Suppressor macrophage (primary cell): ENCODE measurements around the gene HPS4.
A peak's percentile ranks its signal among the peaks of the same experiment; 100 is the strongest.
"Not testable (repeated sequence)": the region's sequence is repeated elsewhere in the genome, so short reads cannot be mapped to it uniquely, and the experiment has no call there.

Source experiments
- DNase-seq, 4 experiments: peaks; one replicate each; pipeline ENCODE4 v3.0.0-alpha.2; 2020 to 2022

The HPS4 gene

DNA sequence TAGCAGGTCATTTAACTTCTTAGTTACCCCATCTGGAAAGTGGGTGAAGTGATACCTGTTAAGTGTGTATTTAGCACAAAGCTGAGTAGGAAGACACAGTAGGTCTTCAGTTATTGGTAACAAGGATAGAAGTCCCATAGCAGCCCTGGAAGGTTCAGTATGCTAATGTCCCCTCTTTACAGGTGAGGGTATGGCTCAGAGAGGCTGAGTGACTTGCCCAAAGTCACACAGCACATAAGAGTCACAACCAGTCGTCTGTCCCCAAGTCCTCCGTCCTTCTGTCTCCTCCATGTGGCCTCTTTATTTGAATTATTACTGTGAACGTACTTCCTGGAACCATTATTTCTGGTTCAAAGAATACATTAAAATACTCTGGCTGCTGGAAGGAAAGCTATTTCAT lies 44.0 kb downstream of the HPS4 start:
- no peak for DNase-seq

DNA sequence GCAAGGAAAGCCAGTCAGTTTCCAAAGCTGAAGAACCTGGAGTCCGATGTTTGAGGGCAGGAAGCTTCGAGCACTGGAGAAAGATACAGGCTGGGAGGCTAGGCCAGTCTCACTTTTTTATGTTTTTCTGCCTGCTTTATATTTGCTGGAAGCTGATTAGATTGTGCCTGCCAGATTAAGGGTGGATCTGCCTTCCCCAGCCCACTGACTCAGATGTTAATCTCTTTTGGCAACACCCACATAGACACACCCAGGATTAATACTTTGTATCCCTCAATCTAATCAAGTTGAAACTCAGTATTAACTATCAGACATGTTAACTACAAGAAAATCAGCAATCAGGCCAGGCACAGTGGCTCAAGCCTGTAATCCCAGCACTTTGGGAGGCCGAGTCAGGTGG lies 44.8 kb downstream of the HPS4 start:
- not testable (repeated sequence) for DNase-seq

DNA sequence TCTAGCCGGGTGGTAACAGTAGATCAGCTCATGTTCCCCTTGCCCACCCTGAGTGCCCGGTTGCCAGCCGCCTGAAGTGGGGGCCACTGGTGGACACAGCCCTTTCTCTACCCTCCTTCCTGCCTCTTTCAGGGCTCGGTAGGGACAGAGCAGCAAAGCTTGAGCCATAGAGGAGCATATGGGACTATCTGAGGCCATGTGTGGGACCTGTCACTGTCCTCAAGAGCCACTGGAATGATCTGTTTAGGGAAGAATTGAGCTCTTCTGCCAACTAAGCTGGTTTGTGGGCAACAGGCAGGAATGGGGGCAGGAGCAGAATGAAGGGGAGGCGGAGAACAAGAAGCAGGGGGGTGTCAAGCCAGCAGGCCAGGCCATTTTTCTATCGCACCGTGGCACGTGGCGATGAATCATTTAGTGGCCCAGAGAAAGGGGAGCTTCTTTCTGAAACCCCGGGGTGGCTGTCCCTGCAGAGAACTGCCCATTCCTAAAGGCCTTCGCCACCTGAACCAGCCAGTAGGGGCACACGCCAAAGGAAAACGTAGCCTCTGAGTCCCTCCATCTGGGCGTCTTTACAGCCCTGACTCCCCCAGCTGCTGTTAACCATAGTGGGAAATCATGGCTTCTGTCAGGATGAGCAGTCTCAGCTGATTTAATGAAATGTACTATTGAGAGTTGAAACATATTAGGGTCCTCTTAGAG lies 45.7 kb downstream of the HPS4 start:
- DNase-seq: no peak

DNA sequence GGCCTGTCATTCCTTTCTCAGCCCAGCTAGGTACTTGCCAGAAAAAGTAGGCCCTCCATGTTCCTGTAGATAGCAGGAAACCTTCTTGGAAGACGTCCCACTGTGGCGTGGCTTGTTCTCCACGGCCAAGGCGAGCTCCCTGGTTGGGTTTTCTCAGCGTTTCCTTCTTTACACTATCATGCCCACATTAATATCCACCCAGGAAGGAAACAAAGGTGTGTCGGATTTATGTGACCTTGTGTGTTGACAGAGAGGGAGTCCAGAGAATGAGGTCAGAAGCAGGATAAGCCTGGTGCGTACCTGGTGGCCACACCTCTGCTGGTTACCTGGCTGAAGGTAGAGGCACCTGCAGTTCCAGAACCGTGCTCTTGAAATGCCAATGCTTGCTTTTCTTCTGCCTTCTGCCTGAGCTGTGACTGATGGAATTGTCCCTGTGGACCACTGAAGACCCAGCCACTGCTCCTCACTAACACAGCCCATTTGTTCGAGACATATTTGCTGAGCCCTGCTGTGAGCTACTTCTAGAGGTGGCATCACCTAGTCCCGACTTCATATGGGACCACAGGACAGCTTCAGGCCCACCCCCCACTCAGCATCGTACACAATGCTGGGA lies 46.6 kb downstream of the HPS4 start:
- DNase-seq: no peak

DNA sequence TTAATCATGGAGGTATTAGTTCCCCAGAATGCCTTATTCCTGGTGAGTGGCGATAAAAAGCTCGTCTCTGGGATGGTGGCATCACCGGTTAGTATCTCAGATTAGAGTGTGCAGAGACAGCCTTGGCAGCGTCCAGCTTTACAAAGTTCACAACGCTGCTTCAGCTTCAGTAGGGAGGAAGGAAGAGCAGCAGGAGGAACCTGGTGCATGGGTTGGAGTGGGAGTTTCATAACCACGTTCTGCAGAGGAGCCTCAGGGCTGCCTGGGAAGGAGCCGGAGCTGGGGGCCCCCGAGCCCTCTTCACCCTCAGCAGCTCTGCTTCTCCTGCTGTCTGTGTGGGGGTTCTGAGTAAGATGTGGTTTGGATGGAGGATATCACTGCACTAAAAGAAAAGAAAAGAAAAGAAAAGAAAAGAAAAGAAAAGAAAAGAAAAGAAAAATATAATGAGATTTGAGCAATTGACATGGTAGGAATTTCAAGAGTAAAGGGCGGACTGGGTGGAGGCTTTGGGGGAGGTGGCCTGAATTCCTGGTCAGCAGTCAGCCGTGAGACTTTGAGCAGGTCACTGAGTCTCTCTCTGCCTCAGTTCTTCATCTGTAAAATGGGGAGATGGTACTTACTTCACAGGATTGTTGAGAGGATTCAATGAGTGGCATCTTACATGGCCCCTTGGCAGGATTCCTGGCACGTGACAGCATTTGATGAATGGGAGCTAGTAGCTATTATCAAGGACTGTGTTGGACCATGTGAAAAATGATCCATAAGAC lies 48.1 kb downstream of the HPS4 start:
- DNase-seq: peak; percentile 39 to 77 (median 68)

DNA sequence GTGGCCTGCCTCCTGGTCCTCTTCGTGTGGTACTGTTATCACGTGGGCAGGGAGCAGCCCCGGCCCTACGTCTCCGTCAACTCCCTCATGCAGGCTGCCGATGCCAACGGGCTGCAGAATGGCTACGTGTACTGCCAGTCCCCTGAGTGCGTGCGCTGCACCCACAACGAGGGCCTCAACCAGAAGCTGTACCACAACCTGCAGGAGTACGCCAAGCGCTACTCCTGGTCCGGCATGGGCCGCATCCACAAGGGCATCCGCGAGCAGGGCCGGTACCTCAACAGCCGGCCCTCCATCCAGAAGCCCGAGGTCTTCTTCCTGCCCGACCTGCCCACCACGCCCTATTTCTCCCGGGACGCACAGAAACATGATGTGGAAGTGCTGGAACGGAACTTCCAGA lies 49.8 kb downstream of the HPS4 start:
- no peak for DNase-seq

DNA sequence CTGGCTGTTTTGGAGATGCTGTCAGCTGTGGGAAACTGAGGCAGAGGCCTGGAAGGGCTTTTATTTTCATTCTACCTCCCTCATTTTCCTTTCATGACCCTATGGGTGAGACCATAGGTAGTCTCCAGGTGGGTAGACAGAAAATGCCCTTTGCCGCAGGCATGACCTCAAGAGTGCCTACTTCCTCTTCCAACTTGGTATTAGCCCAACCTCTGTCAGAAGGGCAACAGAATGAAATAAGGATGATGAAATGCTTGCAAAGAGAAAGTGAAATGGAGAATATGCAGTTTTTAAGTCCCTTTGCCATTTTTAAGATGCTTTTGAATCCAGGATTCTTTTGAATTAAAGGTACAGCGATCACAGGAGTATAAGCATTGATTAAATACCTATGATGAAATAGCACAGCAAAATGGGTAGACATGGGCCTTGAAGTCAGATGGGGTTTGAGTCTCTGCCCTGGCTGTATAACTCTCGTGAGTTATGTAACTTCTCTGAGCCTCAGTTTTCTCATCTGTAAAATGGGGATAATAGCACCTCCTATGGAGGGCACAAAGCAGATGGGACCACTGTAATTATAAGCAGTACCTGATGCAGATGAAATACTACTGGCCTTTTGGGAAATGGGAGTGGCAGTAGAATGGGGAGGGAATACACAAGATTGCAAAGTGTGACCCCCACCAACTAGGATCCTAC lies 50.8 kb downstream of the HPS4 start:
- DNase-seq: peak; percentile 48 to 84 (median 76)

DNA sequence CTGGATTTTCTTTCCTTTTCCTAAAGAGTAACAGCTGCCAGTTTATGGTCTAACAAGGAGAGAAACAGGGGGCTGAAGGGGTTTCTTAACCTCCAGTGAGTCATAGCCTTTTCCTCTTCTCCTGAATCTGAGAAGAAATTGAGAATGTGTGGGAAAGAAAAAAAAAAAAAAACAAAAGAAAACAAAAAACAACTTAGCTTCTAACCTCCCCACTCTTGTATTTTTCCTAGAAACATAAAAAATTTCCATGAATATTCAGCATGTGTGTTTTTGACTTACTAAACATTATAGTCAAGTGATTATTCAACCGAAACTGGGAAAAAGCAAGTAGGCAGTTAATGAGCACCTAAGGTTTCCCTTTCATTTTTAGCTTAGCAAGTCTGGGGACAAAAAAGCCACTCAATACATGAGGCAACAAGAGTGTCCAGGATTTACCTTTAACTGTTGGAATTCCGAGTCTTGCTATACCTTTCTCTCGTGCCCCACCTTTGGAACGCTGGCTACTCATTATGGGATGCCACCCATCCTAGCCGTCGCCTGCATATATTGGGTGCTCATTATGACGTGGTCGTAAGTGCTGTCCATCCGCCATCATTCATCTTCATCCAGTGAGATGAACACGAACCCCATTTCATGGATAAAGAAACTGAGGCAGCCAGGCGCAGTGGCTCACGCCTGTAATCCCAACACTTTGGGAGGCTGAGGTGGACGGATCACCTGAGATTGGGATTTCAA lies 52.2 kb downstream of the HPS4 start:
- peak in 2 of 4 experiments; percentile 14 to 16 for DNase-seq

DNA sequence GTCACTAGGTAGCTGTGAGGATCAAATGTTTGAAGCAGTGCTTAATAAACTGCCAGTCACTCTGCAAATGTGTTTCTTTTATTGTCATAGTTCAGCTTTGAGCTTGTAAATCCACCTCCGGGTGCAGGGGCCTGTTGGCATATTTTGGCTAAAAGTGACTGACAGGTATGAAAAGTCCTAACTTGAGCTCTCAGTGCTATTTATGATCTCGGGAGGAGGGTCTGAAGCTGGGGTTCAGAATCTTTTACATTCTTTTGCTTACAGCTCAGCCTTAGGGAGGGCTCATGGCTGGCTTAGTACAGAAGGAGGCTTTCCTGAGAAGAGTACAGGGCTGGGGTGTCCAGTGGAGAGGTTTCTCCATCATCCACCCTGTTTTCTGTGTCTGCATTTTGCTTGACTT lies 53.0 kb downstream of the HPS4 start:
- DNase-seq: no peak

DNA sequence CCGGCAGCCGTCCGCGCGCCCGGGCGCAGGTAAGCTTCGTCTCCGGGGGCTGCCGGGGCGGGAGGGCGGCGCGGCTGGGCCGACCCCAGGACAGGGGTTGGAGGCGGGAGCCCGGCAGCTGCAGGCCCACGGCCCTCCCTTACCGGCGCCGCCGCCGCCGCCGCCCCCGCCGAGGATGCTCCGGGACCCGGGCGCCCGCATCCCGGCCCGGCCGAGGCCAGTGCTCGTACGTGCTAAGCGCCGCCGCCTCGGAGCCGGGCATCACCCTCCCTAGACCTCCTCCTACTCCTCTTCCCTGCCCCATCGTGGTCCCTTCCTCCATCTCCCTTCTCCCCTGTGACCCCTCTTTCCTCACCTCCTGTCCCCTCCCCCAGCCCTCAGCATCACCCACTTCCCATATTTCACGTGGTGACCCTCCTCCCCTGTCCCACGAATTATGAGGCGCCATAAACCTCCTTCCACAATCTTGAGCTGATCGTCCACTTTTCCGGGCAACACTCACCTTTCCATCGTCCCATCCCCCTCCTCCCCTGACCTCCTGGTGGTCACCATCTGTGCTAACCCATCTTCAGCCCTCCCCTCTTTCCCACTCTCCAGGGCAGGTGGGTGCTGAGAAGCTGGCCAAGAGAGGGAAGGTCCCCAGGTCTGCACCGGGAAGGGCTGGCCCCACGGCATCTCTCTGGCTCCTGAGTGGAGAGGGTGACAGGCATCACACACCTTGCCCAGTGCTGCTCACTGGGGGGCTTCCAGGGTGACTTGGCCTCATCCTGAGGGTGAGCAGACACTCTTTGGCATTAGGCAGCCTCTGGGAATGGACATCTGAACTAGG lies 53.9 kb downstream of the HPS4 start:
- peak in 1 of 4 experiments; percentile 27 for DNase-seq

DNA sequence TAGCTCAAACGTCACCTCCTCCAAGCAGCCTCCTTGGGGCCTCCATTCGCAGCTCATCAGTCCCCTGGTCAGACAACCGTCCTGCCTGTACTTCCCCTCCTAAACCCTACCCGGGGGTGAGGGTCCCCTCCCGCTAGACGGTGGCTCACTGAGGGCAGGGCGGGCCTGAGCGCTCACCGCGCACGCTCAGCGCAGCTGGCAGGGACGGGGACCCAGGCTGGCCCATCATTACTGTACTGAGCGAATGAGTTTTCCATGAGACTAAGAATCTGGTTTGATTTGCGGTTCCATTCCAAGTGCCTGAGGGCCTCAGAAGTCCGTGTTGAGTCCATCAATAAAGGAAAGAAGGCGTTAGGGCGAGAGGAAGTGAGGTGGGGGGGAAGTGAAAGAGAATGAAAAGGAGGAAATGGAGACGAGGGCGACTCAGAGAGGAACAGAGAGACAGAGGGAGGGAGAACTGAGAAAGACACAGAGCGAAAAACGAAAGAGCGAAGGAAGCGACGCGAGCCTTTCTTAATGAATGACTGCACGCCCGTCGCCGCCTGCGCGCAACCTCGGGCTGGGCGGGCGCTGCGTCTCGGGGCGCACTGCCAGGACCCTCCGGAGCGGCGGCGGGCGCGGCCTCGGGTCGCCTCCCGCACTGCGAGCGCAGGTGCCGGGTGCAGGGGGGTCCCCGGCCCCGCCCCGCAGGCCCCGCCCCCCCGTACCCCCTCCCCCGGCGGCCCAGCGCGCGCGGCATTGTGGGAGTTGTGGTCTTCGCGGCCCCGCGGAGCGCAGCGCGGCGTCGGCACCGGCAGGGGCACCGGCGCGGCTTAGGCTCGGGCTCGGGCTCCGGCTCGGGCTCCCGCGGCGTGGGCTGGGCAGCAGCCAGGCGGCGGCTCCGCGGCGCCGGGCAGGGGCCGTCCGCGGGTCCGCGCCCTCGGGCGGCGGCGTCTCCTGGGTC lies 54.8 kb downstream of the HPS4 start, which contains the start of gene ASPHD2:
Gene ASPHD2, plus strand, starts transcription at position 746 of the 943 bp plus-strand sequence. CDS start 4,356 bp downstream, outside the sequence.
- peak; percentile 67 to 84 (median 80) for DNase-seq

DNA sequence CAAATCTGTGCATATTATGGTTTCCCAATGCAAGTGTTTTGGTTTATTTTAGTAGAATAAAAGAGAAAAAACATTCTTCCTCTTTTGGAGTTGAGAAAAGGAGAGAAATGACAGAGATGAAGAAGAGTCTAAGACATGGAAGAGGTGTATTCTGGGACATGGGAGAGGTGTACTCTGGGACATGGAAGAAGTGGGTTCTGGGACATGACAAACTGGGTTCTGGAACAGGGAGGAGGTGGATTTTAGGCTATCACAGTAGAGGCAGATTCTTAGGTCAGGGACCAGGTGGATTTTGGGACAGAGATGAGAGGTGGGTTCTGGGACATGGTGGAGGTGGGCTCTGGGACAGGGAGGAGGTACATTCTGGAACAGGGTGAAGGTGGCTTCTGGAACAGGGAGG lies 56.7 kb downstream of the HPS4 start:
- DNase-seq: no peak

DNA sequence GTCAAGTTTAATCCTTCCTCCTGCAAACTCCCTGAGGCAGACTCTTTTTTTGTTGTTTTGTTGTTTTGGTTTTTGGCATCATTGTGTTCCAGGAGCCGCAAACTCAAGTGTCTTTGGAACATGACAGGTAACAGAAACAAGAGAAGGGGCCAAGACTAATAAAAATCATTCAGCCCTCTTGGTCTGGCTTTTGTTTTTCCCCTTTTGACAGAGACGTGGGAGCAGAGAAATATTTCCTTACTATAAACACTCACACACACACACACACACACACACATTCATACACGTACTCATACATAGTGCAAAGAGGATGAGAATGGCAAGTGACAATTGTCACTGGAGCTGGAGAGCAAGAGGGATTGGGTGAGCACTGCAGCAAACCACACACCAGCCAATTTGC lies 65.0 kb downstream of the HPS4 start:
- no peak for DNase-seq

DNA sequence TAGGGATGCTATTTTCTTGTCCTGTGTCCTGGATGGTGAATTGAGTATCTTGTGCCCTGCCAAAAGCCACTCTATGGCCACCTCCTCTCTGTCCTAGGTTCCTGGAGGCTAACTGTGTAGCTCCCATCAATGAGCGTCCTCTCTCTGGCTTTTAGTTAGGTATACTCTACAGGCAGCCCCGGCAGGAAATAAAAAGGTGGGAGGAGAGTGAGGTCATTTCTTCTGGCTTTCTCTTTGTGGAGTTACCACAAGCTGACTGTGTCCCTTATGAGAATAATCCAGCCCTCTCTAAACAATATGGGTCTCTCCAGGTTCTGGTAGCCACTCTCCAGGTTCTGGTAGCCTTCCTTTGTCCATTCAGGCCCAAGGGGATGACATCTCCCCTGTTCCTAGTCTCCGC lies 66.2 kb downstream of the HPS4 start:
- no peak for DNase-seq

DNA sequence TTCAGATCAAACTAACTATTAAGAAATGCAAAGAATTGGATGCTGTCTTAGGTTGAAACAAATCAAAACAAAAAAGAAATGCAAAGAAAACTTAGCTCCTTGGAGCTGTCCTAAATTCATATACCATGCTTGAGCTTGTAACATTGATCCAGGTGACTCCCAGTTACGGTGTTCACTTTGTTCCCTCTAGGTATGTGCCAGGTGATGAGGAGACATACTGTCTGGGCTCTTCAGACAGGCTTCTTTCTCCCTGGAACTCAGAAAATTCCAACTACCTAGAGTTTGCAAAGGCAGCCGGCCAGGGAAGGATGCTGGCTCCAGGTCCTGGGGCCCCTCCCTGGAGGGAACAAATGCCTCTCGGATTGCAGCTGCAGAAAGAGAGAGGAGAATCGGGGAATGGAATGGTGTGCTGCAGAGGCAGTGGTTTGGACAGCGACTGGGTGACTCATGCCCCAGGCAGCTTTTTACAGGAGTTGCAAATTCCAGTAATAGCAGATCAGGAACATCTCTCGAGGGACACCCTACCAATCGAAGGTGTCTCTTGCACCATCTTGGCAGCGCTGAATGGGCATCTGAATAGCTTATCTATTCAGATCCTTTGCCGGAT lies 66.8 kb downstream of the HPS4 start:
- DNase-seq: no peak

DNA sequence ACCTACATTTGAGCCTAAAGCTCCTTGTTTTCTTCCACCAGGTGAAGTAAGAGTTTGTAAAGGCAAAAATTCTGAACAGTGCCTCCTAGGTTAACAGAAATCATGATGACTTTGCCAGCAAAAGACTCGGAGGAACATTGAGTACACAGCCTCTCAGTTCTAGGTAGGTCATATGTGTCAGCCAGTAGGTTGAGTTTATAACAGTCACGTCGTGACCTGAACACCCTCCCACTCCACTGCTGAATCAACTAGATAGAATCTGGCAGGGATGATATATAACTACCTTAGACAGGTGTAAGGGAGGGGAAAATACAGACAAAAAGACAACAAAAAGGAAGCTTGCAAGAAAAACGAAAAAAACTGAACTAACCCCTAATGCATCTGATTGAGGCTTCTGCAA lies 67.3 kb downstream of the HPS4 start:
- no peak for DNase-seq

DNA sequence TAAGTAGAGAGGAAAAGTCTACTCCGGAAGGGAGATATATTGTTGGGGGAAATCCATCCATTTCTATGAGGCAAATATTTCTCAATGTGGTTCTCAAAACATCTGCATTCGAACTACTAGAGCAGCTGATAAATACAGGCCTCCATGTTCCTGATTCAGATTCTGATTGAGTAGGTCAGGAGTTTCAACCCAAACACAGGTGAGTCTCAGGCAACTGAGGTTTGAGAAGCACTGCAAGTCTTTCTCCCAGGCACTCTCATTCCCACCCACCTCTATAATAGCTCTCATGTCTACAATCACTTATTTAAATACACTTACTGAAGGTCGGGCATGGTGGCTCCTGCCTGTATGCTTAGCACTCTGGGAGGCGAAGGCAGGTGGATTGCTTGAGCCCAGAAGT lies 69.2 kb downstream of the HPS4 start:
- DNase-seq: no peak

DNA sequence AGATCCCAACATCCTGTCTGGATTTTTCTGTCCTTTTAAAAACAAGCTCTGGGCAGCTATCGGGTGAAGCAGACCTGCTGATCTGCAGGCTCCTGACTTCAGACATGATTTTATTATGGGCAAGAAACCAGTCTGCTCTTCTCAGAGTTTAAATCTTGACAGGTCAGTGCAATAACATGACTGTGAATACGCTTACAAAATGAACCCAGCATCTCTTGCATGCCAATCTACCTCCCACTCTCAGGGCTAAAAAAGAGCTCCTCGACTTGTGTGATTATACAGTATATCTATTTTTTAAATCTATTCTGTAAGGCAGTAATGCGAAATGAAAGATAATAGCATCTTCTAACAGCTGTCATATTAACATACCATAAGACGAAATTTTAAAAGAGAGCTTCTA lies 73.2 kb downstream of the HPS4 start:
- DNase-seq: no peak

DNA sequence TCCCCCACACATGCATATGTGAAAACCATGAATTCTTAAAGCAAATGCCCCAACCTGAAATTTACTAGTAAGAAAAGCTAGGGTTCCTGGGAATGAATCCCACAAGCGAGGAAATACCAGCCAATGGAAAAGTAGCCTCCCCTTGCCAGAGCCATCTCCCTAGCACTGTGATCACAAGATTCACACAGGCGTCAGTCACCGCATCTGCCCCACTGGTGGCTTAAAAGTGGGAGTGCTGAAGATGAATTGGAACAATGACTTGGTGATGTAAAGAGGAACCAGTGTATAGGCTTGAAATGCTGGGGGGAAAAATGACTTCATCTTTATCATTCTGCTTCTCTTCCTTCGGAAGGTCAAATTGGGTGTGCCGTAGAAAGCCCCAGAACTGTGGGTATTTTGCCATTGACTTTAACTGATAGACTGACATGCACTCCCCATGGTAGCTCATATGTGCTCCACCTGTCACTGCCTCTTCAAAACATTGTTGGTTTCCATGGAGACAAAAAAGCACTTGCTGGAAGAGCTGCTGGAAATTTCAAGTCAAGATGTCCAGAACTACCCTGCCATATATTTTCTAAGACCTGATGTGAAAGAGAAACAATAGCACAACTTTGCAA lies 73.8 kb downstream of the HPS4 start:
- DNase-seq: peak; percentile 13 to 31 (median 21)
